Endothelial cell of umbilical vein (primary cell): ENCODE measurements around the gene SERBP1. TPM values are rescaled to one million over a fixed set of nuclear protein-coding genes. Genes with fewer than 3 reads are reported as not detected.

ENCODE experiments used
- BruUV-seq: library from RNA; stranded (reverse); fragments of 400-500 nt; replicated peaks from 2 replicates; lab custom pipeline; 2021; lab: Mats Ljungman, UMichigan
- CTCF ChIA-PET: fragments of 300-600, 350-600 bp; sonication (Branson Sonifier 250); formaldehyde crosslinking; loops from one replicate; lab custom pipeline; 2021; ENCODE audit warnings: antibody characterized with exemption, inconsistent platforms; lab: Charles Lee
- POLR2A ChIA-PET: fragments of 300-600, 350-600 bp; sonication (Branson Sonifier 250); formaldehyde crosslinking; loops from one replicate; lab custom pipeline; 2021; ENCODE audit warnings: antibody characterized with exemption, inconsistent platforms; lab: Charles Lee
- DNase-seq: peaks from one replicate; pipeline ENCODE4 v3.0.0-alpha.2; 2011; ENCODE audit warnings: low read depth, low spot score
- FAIRE-seq: peaks from 2 replicates; lab custom pipeline; 2011; peaks lifted over from hg19 to GRCh38; lab: Jason Lieb, UNC
- H2AFZ ChIP-seq: 2 replicates; pipeline ENCODE4 v1.6.0; 2012; ENCODE audit warnings: low read depth, low read length, control low read depth, inconsistent platforms
- H3K27ac ChIP-seq: 2 replicates; pipeline ENCODE4 v1.5.1; 2011; ENCODE audit warnings: low read depth, mild to moderate bottlenecking, control low read depth, low read length, moderate library complexity; ENCODE audit not compliant: insufficient read depth
- H3K27me3 ChIP-seq, 2 experiments: 2 replicates each; pipeline versions ENCODE4 v1.6.0 to v1.6.1; 2011; ENCODE audit warnings: low read length in 2 of 2, mixed read lengths in 1 of 2; ENCODE audit not compliant: control insufficient read depth in 2 of 2, insufficient read depth in 2 of 2
- H3K36me3 ChIP-seq, 2 experiments: 2 replicates in 1 of 2; 3 replicates in 1 of 2; pipeline ENCODE4 v1.5.1; 2011; ENCODE audit warnings: low read length in 2 of 2, mild to moderate bottlenecking in 1 of 2, moderate library complexity in 1 of 2; ENCODE audit not compliant: control insufficient read depth in 2 of 2, insufficient read depth in 2 of 2; ENCODE audit errors: extremely low read depth in 1 of 2
- H3K4me1 ChIP-seq: 3 replicates; pipeline ENCODE4 v1.5.1; 2011; ENCODE audit warnings: mild to moderate bottlenecking, low read length; ENCODE audit not compliant: control insufficient read depth, insufficient read depth; ENCODE audit errors: extremely low read depth
- H3K4me2 ChIP-seq: 2 replicates; pipeline ENCODE4 v1.6.1; 2011; ENCODE audit warnings: low read length, control low read depth, mixed read lengths; ENCODE audit not compliant: insufficient read depth
- H3K4me3 ChIP-seq, 3 experiments: fragments of 200-600 bp in 1 of 3; sonication (generic), shearing (Covaris generic) in 1 of 3; replicated peaks in 1 of 3; 2 replicates each; pipeline ENCODE4 v1.5.1; 2011 to 2016; ENCODE audit warnings: control low read depth in 3 of 3, low read length in 3 of 3, mild to moderate bottlenecking in 2 of 3, inconsistent platforms in 1 of 3, low read depth in 1 of 3, moderate library complexity in 1 of 3; ENCODE audit not compliant: insufficient read depth in 1 of 3
- H3K79me2 ChIP-seq: 2 replicates; pipeline ENCODE4 v1.6.0; 2012; ENCODE audit warnings: low read length, inconsistent platforms; ENCODE audit not compliant: control insufficient read depth, insufficient read depth
- H3K9ac ChIP-seq: replicated peaks from 2 replicates; pipeline ENCODE3; 2011; ENCODE audit warnings: low read length, control low read depth; ENCODE audit not compliant: insufficient read depth; ENCODE audit errors: extremely low read depth
- H3K9me1 ChIP-seq: replicated peaks from 3 replicates; pipeline ENCODE4 v1.6.0; 2011; ENCODE audit warnings: mild to moderate bottlenecking, low read length; ENCODE audit not compliant: control insufficient read depth, insufficient read depth; ENCODE audit errors: extremely low read depth
- H3K9me3 ChIP-seq: replicated peaks from 2 replicates; pipeline ENCODE4 v1.5.1; 2012; ENCODE audit warnings: low read length, inconsistent platforms; ENCODE audit not compliant: control insufficient read depth, insufficient read depth
- H4K20me1 ChIP-seq: replicated peaks from 2 replicates; pipeline ENCODE3; 2011; ENCODE audit warnings: mild to moderate bottlenecking, low read length; ENCODE audit not compliant: control insufficient read depth, insufficient read depth; ENCODE audit errors: extremely low read depth
- CTCF ChIP-seq, 2 donors: IDR thresholded peaks; 1 replicate in 1 of 2; 2 replicates in 1 of 2; pipeline ENCODE4 v1.5.1; 2011; ENCODE audit warnings: low read length in 2 of 2, mild to moderate bottlenecking in 2 of 2, moderate library complexity in 2 of 2, control low read depth in 1 of 2, inconsistent platforms in 1 of 2, low read depth in 1 of 2; ENCODE audit not compliant: insufficient read depth in 1 of 2; ENCODE audit errors: extremely low read depth in 1 of 2
- EZH2 ChIP-seq: IDR thresholded peaks from 2 replicates; pipeline ENCODE4 v1.6.1; 2012; ENCODE audit warnings: borderline replicate concordance, low read depth, mild to moderate bottlenecking, moderate library complexity, low read length, inconsistent platforms; ENCODE audit not compliant: severe bottlenecking
- FOS ChIP-seq: IDR thresholded peaks from 2 replicates; pipeline ENCODE4 v1.6.1; 2011; ENCODE audit warnings: mild to moderate bottlenecking, low read length, moderate library complexity, borderline replicate concordance; ENCODE audit not compliant: insufficient read depth
- GATA2 ChIP-seq: IDR thresholded peaks from 2 replicates; pipeline ENCODE4 v1.7.0; 2011; ENCODE audit warnings: low read depth, mild to moderate bottlenecking, moderate library complexity, mixed read lengths, low read length; ENCODE audit not compliant: insufficient read length, insufficient read depth
- JUN ChIP-seq: IDR thresholded peaks from 2 replicates; pipeline ENCODE4 v1.6.1; 2011; ENCODE audit warnings: borderline replicate concordance, low read depth; ENCODE audit not compliant: insufficient read length, insufficient read depth
- MAX ChIP-seq: IDR thresholded peaks from 2 replicates; pipeline ENCODE4 v1.6.1; 2011; ENCODE audit not compliant: insufficient read depth, insufficient read length
- MYC ChIP-seq: IDR thresholded peaks from one replicate; pipeline ENCODE4 v1.6.1; 2011; ENCODE audit warnings: mild to moderate bottlenecking, low read depth, low read length
- POLR2A ChIP-seq: IDR thresholded peaks from 2 replicates; pipeline ENCODE4 v1.6.1; 2012; ENCODE audit warnings: low read depth, mild to moderate bottlenecking, control low read depth, low read length
- POLR2AphosphoS5 ChIP-seq: IDR thresholded peaks from 2 replicates; pipeline ENCODE4 v1.6.1; 2012; ENCODE audit warnings: low read depth, mild to moderate bottlenecking, control low read depth, low read length, moderate library complexity; ENCODE audit not compliant: insufficient read depth
- dilution Hi-C: fragments of 300-500 bp; cut with MboI; formaldehyde crosslinking; loops from one replicate; pipeline ENCODE4 v1.15.0; 2019; ENCODE audit warnings: low sequenced_read_pairs; ENCODE audit not compliant: extremely low pct_ligation_motif_present
- intact Hi-C: fragments of 100-400 bp; cut with micrococcal nuclease; formaldehyde crosslinking; loops from one replicate; pipeline ENCODE4 v1.10.0; 2022
- polyA plus RNA-seq, 4 experiments: library from polyadenylated mRNA; depleted of rRNA in 3 of 4; stranded (reverse) in 3 of 4; unstranded in 1 of 4; fragments of >200 nt; gene quantifications; 2 replicates each; pipeline versions ENCODE4 v1.2.1 to v1.2.3, GENCODE V29; 2011 to 2012; ENCODE audit warnings: missing spikeins in 1 of 4
- total RNA-seq: library from RNA; stranded (reverse); gene quantifications from 2 replicates; pipeline ENCODE4 v1.2.3, GENCODE V29; 2021

SERBP1 gene
- total and polyA plus RNA-seq, 2 donors (not counting 3 experiments of a cell fraction or from before 2014, with no cell fraction given): 145 to 293 TPM

- H3K9me3 ChIP-seq: no peaks in the 10 kb centered on the region
- H4K20me1 ChIP-seq: no peaks in the 10 kb centered on the region
- H3K4me3 ChIP-seq: no peak overlapping the region
- H3K27ac ChIP-seq: no peak overlapping the region
- POLR2A ChIA-PET: no interaction called here
- CTCF ChIA-PET: interaction anchor here (1.3 kb wide), 1 partner anchor 13 kb away, joined by 3 read pairs; no protein-coding TSS in a partner anchor
- H3K79me2 ChIP-seq: no peaks in the 10 kb centered on the region
- intact Hi-C loops (no loop called here), dilution Hi-C loops (no loop called here)
- H2AFZ ChIP-seq: no peak overlapping the region
- no peaks in the 10 kb centered on the region for H3K4me1 ChIP-seq
- H3K27me3 ChIP-seq: no peaks in the 10 kb centered on the region
- FAIRE-seq (no peak), DNase-seq (no peak)
- BruUV-seq: no TSS peak
- no peaks in the 10 kb centered on the region for H3K9me1 ChIP-seq
- TF ChIP-seq MYC (no peak), FOS (no peak), JUN (no peak), EZH2 (no peak), MAX (no peak), POLR2A (no peak), GATA2 (no peak), CTCF (IDR thresholded peaks at IDR 0.05; ENCODE audit: extremely low read depth in 1 of 2, insufficient read depth in 1 of 2, low read depth in 1 of 2, low read length in 2 of 2) (no peak), POLR2AphosphoS5 (no peak)
- H3K4me2 ChIP-seq: no peak overlapping the region
- no peaks in the 10 kb centered on the region for H3K36me3 ChIP-seq
- no peak overlapping the region for H3K9ac ChIP-seq
Measured at GRCh38 chr1:67393737-67394136, 36.5 kb downstream of the SERBP1 start.
